SK-N-SH treated with all-trans-retinoic acid at 6 μM for 48 hours (cell line): ENCODE data around the gene ME2.

ENCODE experiments used
- BACH2 ChIP-seq: fragments of 250-450 bp; sonication (Bioruptor Pico); IDR thresholded peaks from 2 replicates; pipeline ENCODE4 v1.9.0; 2021; ENCODE audit warnings: mild to moderate bottlenecking, borderline replicate concordance
- CSRNP3 ChIP-seq: fragments of 250-450 bp; sonication (Bioruptor Pico); IDR thresholded peaks from 2 replicates; pipeline ENCODE4 v1.5.1; 2021; ENCODE audit warnings: mild to moderate bottlenecking, moderate library complexity
- TOX ChIP-seq: fragments of 250-450 bp; sonication (Bioruptor Pico); IDR thresholded peaks from 2 replicates; pipeline ENCODE4 v1.8.0; 2021; ENCODE audit warnings: mild to moderate bottlenecking, moderate library complexity, borderline replicate concordance
- ZFP3 ChIP-seq: fragments of 250-450 bp; sonication (Bioruptor Pico); IDR thresholded peaks from 2 replicates; pipeline ENCODE4 v1.5.0; 2020; ENCODE audit warnings: mild to moderate bottlenecking, moderate library complexity
- ZFP30 ChIP-seq: fragments of 450-650 bp; formaldehyde crosslinking; IDR thresholded peaks from 2 replicates; pipeline ENCODE4 v1.5.0; 2022; ENCODE audit warnings: mild to moderate bottlenecking, moderate library complexity
- ZNF565 ChIP-seq: fragments of 450-650 bp; formaldehyde crosslinking; conservative IDR thresholded peaks from 2 replicates; pipeline ENCODE4 v1.5.0; 2020; ENCODE audit warnings: low read depth, mild to moderate bottlenecking, moderate library complexity
- ZNF70 ChIP-seq: fragments of 450-650 bp; formaldehyde crosslinking; IDR thresholded peaks from 2 replicates; pipeline ENCODE4 v1.5.0; 2020; ENCODE audit warnings: mild to moderate bottlenecking, moderate library complexity
- ZNF8 ChIP-seq: fragments of 450-650 bp; formaldehyde crosslinking; IDR thresholded peaks from 2 replicates; pipeline ENCODE4 v1.5.0; 2020; ENCODE audit warnings: mild to moderate bottlenecking, moderate library complexity

- TF ChIP-seq CSRNP3 (CRISPR knock-in tag) = no peak
- no peak for TF ChIP-seq ZFP3 (CRISPR knock-in tag)
- no peak for TF ChIP-seq ZNF70 (CRISPR knock-in tag)
- TF ChIP-seq TOX = no peak
- TF ChIP-seq BACH2 = no peak
- no peak for TF ChIP-seq ZNF8 (CRISPR knock-in tag)
- TF ChIP-seq ZFP30 (CRISPR knock-in tag) = no peak
- TF ChIP-seq ZNF565 (CRISPR knock-in tag) = no peak
Measured at GRCh38 chr18:50853863-50854271, 25.1 kb upstream of the ME2 start.
